Measurements from ENCODE around the gene HTR3E. TPM values are rescaled to one million over a fixed set of nuclear protein-coding genes. Genes with fewer than 3 reads are reported as not detected.

HTR3E gene
- total RNA-seq (not detected), polyA plus RNA-seq (not detected)
- long read RNA-seq, donor 1 = 0 reads
- long read RNA-seq, donor 2 = 0 reads
- long read RNA-seq, donor 3 = 0 reads
- long read RNA-seq, donor 4 = 0 reads
- long read RNA-seq, donor 5 = 0 reads
- long read RNA-seq, donor 6 = 0 reads
- long read RNA-seq, donor 7 = 0 reads
- long read RNA-seq, donor 8 = 0 reads
- long read RNA-seq, donor 9 = 0 reads
- long read RNA-seq, donor 10 = 0 reads

- 62 to 74% (median 72%) methylated on average over 7 of the region's 7 CpGs for WGBS, 4 donors
- H3K4me3 ChIP-seq = no peak within 1 kb of the TSS
- TF ChIP-seq POLR2A (IDR thresholded peaks at IDR 0.05) (no peak), CTCF (IDR thresholded peaks at IDR 0.05) (no peak)
Observed at GRCh38 chr3:184096811-184097383, at the start of gene HTR3E. HTR3E (plus strand) TSS chr3:184097064; CDS start chr3:184097530, 466 bp downstream.

GRCh38 chr3:184050217-184050847 is 46.5 kb upstream of the HTR3E start:
- no peaks in the 10 kb centered on the region for H3K9me3 ChIP-seq (replicated peaks in 1 of 3)
- DNase-seq = no peak
- intact Hi-C loops (cut with DNase I) = no loop called here
- no peaks in the 10 kb centered on the region for H3K27me3 ChIP-seq
- H3K27ac ChIP-seq = no peak overlapping the region
- no peak for TF ChIP-seq CTCF (IDR thresholded peaks at IDR 0.05)
- no peak for TF ChIP-seq POLR2A (IDR thresholded peaks at IDR 0.05)
- H3K36me3 ChIP-seq (replicated peaks in 1 of 2) = no peaks in the 10 kb centered on the region
- H3K4me1 ChIP-seq (replicated peaks in 1 of 2) = no peaks in the 10 kb centered on the region
- WGBS, 4 donors = 75 to 86% (median 82%) methylated on average over 7 of the region's 7 CpGs
- no peak overlapping the region for H3K4me3 ChIP-seq

More at GRCh38 chr3:184096811-184097383, at the start of gene HTR3E:
- H3K27ac ChIP-seq = no peak within 1 kb of the TSS
- DNase-seq = no peak
- peaks cover 0 to 10% (median 0%) of the 10 kb centered on the region in 3 donors for H3K9me3 ChIP-seq (replicated peaks in 1 of 3)
- no peaks in the 10 kb centered on the region for H3K27me3 ChIP-seq
- H3K4me1 ChIP-seq (replicated peaks in 1 of 2) = no peaks in the 10 kb centered on the region
- intact Hi-C loops (cut with DNase I) = no loop called here
- no peaks in the 10 kb centered on the region for H3K36me3 ChIP-seq (replicated peaks in 1 of 2)

- WGBS, 4 donors = 68 to 79% (median 74%) methylated on average over 4 of the region's 4 CpGs
- Histone ChIP-seq H3K27ac (no peak within 1 kb of the TSS), H3K4me1 (replicated peaks in 1 of 2) (no peaks in the 10 kb centered on the region), H3K36me3 (replicated peaks in 1 of 2) (no peaks in the 10 kb centered on the region), H3K27me3 (no peaks in the 10 kb centered on the region), H3K9me3 (replicated peaks in 1 of 3) (no peaks in the 10 kb centered on the region), H3K4me3 (no peak within 1 kb of the TSS)
- DNase-seq = no peak
- intact Hi-C loops (cut with DNase I) = no loop called here
- no peak for TF ChIP-seq CTCF (IDR thresholded peaks at IDR 0.05)
- TF ChIP-seq POLR2A (IDR thresholded peaks at IDR 0.05) = no peak
Observed at GRCh38 chr3:184052767-184053166, 44.1 kb upstream of the HTR3E start, which contains the start of gene HTR3C. HTR3C (plus strand) TSS chr3:184053047; CDS start chr3:184053081, 34 bp downstream.

- H3K36me3 ChIP-seq (replicated peaks in 1 of 2) = no peaks in the 10 kb centered on the region
Observed at GRCh38 chr3:184058029-184058428, 38.8 kb upstream of the HTR3E start.

More at GRCh38 chr3:184058029-184058428, 38.8 kb upstream of the HTR3E start:
- TF ChIP-seq CTCF (IDR thresholded peaks at IDR 0.05) = no peak
- TF ChIP-seq POLR2A (IDR thresholded peaks at IDR 0.05) = no peak
- no peak for DNase-seq
- H3K9me3 ChIP-seq (replicated peaks in 1 of 3) = no peaks in the 10 kb centered on the region
- H3K4me1 ChIP-seq (replicated peaks in 1 of 2) = no peaks in the 10 kb centered on the region
- H3K27me3 ChIP-seq = no peaks in the 10 kb centered on the region
- WGBS, 4 donors = 68 to 73% (median 72%) methylated on average over 9 of the region's 9 CpGs
- intact Hi-C loops (cut with DNase I) = no loop called here
- no peak overlapping the region for H3K27ac ChIP-seq
- H3K4me3 ChIP-seq = no peak overlapping the region

Data from adrenal gland (tissue), 19 donors.